ENCODE measurements around the gene RPS17.
"Not testable (repeated sequence)": the region's sequence is repeated elsewhere in the genome, so short reads cannot be mapped to it uniquely, and the experiment has no call there.

Gene RPS17

GRCh38 chr15:82538961-82539690 lies 1.1 kb downstream of the RPS17 start:
- Histone ChIP-seq H3K4me3 (peak overlapping the region; percentile 83 to 98 (median 92)), H3K9ac (peak overlapping the region; percentile 95 to 100 (median 98)), H3K4me2 (peak overlapping the region; percentile 85 to 99 (median 94)), H4K20me1 (peaks cover 44 to 60% (median 54%) of the 10 kb centered on the region in 11 experiments), H3K4me1 (peaks cover 29 to 47% (median 37%) of the 10 kb centered on the region in 10 experiments), H3K27ac (peak overlapping the region; percentile 91 to 99 (median 97)), H3K27me3 (no peaks in the 10 kb centered on the region), H3K36me3 (peaks cover 47 to 56% (median 55%) of the 10 kb centered on the region in 11 experiments), H3K9me3 (replicated peaks in 1 of 11) (no peaks in the 10 kb centered on the region; a peak in 1 of 22 replicates)
- no peak for TF ChIP-seq Cebpa-rat (IDR thresholded peaks at IDR 0.05)

GRCh38 chr15:82537351-82537908 lies 2.8 kb downstream of the RPS17 start:
- no peak for TF ChIP-seq Cebpa-rat (IDR thresholded peaks at IDR 0.05)
- H3K36me3 ChIP-seq: peaks cover 54 to 73% (median 71%) of the 10 kb centered on the region in 11 experiments
- no peaks in the 10 kb centered on the region for H3K27me3 ChIP-seq
- peaks cover 44 to 77% (median 71%) of the 10 kb centered on the region in 11 experiments for H4K20me1 ChIP-seq
- peaks cover 24 to 40% (median 34%) of the 10 kb centered on the region in 10 experiments for H3K4me1 ChIP-seq
- H3K4me2 ChIP-seq: peak overlapping the region; percentile 85 to 99 (median 94); a peak in 21 of 22 replicates
- peak overlapping the region; percentile 75 to 100 (median 98); a peak in 19 of 22 replicates for H3K9ac ChIP-seq
- peak overlapping the region in 8 of 10 experiments; percentile 83 to 98 (median 91); a peak in 16 of 20 replicates for H3K4me3 ChIP-seq
- peak overlapping the region in 2 of 11 experiments; percentile 0 to 99; a peak in 3 of 22 replicates for H3K27ac ChIP-seq
- no peaks in the 10 kb centered on the region; a peak in 1 of 22 replicates for H3K9me3 ChIP-seq (replicated peaks in 1 of 11)

GRCh38 chr15:82536409-82537350 lies 3.6 kb downstream of the RPS17 start:
- peaks cover 44 to 85% (median 79%) of the 10 kb centered on the region in 11 experiments for H4K20me1 ChIP-seq
- TF ChIP-seq Cebpa-rat (IDR thresholded peaks at IDR 0.05): no peak
- peak overlapping the region; percentile 8 to 100 (median 97); a peak in 18 of 22 replicates for H3K9ac ChIP-seq
- H3K4me1 ChIP-seq: peaks cover 22 to 41% (median 34%) of the 10 kb centered on the region in 10 experiments
- H3K4me3 ChIP-seq: peak overlapping the region in 7 of 10 experiments; percentile 83 to 98 (median 89); a peak in 10 of 20 replicates
- H3K9me3 ChIP-seq (replicated peaks in 1 of 11): no peaks in the 10 kb centered on the region; a peak in 1 of 22 replicates
- H3K4me2 ChIP-seq: peak overlapping the region in 10 of 11 experiments; percentile 85 to 99 (median 94); a peak in 20 of 22 replicates
- no peaks in the 10 kb centered on the region for H3K27me3 ChIP-seq
- H3K27ac ChIP-seq: peak overlapping the region in 3 of 11 experiments; percentile 3 to 99 (median 26); a peak in 5 of 22 replicates
- H3K36me3 ChIP-seq: peaks cover 54 to 76% (median 71%) of the 10 kb centered on the region in 11 experiments

- H3K4me3 ChIP-seq: no peak overlapping the region
- H3K4me1 ChIP-seq: peaks cover 15 to 43% (median 34%) of the 10 kb centered on the region in 10 experiments
- H3K27ac ChIP-seq: peak overlapping the region in 3 of 11 experiments; percentile 3 to 99 (median 26); a peak in 2 of 22 replicates
- no peaks in the 10 kb centered on the region; a peak in 1 of 22 replicates for H3K9me3 ChIP-seq (replicated peaks in 1 of 11)
- peak overlapping the region in 7 of 11 experiments; percentile 8 to 100 (median 96); a peak in 8 of 22 replicates for H3K9ac ChIP-seq
- peak overlapping the region in 7 of 11 experiments; percentile 93 to 99 (median 96); a peak in 12 of 22 replicates for H3K4me2 ChIP-seq
- peaks cover 44 to 93% (median 86%) of the 10 kb centered on the region in 11 experiments for H4K20me1 ChIP-seq
- no peaks in the 10 kb centered on the region for H3K27me3 ChIP-seq
- no peak for TF ChIP-seq Cebpa-rat (IDR thresholded peaks at IDR 0.05)
- peaks cover 54 to 76% (median 71%) of the 10 kb centered on the region in 11 experiments for H3K36me3 ChIP-seq
These were observed 4.5 kb downstream of the RPS17 start for GRCh38 chr15:82535566-82536408.

GRCh38 chr15:82535151-82535550 lies 5.1 kb downstream of the RPS17 start:
- Histone ChIP-seq H3K4me1 (peaks cover 15 to 44% (median 35%) of the 10 kb centered on the region in 10 experiments), H3K36me3 (peaks cover 54 to 76% (median 71%) of the 10 kb centered on the region in 11 experiments), H4K20me1 (peaks cover 44 to 95% (median 86%) of the 10 kb centered on the region in 11 experiments)
- H3K4me2 ChIP-seq; H3K27ac ChIP-seq; H3K9ac ChIP-seq; H3K4me3 ChIP-seq; H3K27me3 ChIP-seq; H3K9me3 ChIP-seq (replicated peaks in 1 of 11): not testable (repeated sequence)

- peaks cover 40 to 88% (median 81%) of the 10 kb centered on the region in 11 experiments for H4K20me1 ChIP-seq
- H3K4me1 ChIP-seq: peaks cover 15 to 44% (median 35%) of the 10 kb centered on the region in 10 experiments
- not testable (repeated sequence) for H3K9me3 ChIP-seq (replicated peaks in 1 of 11); H3K27ac ChIP-seq; H3K4me3 ChIP-seq; H3K4me2 ChIP-seq; H3K9ac ChIP-seq; H3K27me3 ChIP-seq
- H3K36me3 ChIP-seq: peaks cover 54 to 72% (median 69%) of the 10 kb centered on the region in 11 experiments
These were observed 5.8 kb downstream of the RPS17 start for GRCh38 chr15:82534457-82534861.

- H3K27ac ChIP-seq: no peak overlapping the region
- H3K4me1 ChIP-seq: peaks cover 14 to 44% (median 34%) of the 10 kb centered on the region in 10 experiments
- no peak overlapping the region for H3K4me3 ChIP-seq
- TF ChIP-seq Cebpa-rat (IDR thresholded peaks at IDR 0.05): no peak
- no peak overlapping the region for H3K9ac ChIP-seq
- H3K27me3 ChIP-seq: no peaks in the 10 kb centered on the region
- no peaks in the 10 kb centered on the region for H3K9me3 ChIP-seq (replicated peaks in 1 of 11)
- H4K20me1 ChIP-seq: peaks cover 35 to 82% (median 75%) of the 10 kb centered on the region in 11 experiments
- no peak overlapping the region for H3K4me2 ChIP-seq
- peaks cover 53 to 67% (median 63%) of the 10 kb centered on the region in 11 experiments for H3K36me3 ChIP-seq
These were observed 6.5 kb downstream of the RPS17 start for GRCh38 chr15:82533801-82534200.

Measured in BLaER1 treated with 17β-estradiol and CSF1 and Interleukin-3, amounts not matched to agents 10 nM and 100 nM (cell line).